Mucosa of descending colon (tissue), 3 donors: ENCODE data around the gene MAGEA10. TPM values are rescaled to one million over a fixed set of nuclear protein-coding genes. Genes with fewer than 3 reads are reported as not detected.

Source experiments
- ATAC-seq: fragments of 200-7000 bp; cut with Tn5 transposase; one replicate; pipeline ENCODE4 v1.9.1; 2020; ENCODE audit warnings: mild to moderate bottlenecking, moderate library complexity
- DNase-seq, 3 donors: peaks; one replicate each; pipeline ENCODE4 v3.0.0-alpha.2; 2020
- H3K36me3 ChIP-seq: fragments of 200-600 bp; one replicate; pipeline ENCODE4 v1.8.0; 2021; ENCODE audit warnings: low read depth, mild to moderate bottlenecking
- H3K4me1 ChIP-seq: fragments of 200-600 bp; one replicate; pipeline ENCODE4 v1.8.0; 2021; ENCODE audit warnings: low read depth, mild to moderate bottlenecking
- H3K4me3 ChIP-seq: fragments of 200-600 bp; one replicate; pipeline ENCODE4 v1.8.0; 2021; ENCODE audit warnings: mild to moderate bottlenecking
- H3K9me3 ChIP-seq: fragments of 200-600 bp; one replicate; pipeline ENCODE4 v1.8.0; 2021; ENCODE audit warnings: mild to moderate bottlenecking
- CTCF ChIP-seq: fragments of 200-600 bp; IDR thresholded peaks from one replicate; pipeline ENCODE4 v1.8.0; 2022; ENCODE audit warnings: antibody characterized with exemption, mild to moderate bottlenecking
- intact Hi-C, 2 donors: fragments of 100-400 bp; cut with DNase I in 1 of 2; cut with micrococcal nuclease in 1 of 2; formaldehyde crosslinking; loops; one replicate each; pipeline versions ENCODE4 v1.11.0 to v1.11.1; 2022; cut with DNase I, micrococcal nuclease
- total RNA-seq, 3 donors: library from RNA; stranded (reverse); fragmentation: NEBNext Ultra II Directional in 2 of 3; extraction: Animal tissue kit (Norgen Biotek cat#: 25700) in 2 of 3; gene quantifications; one replicate each; pipeline versions ENCODE4 v1.2.1 to v1.2.4, GENCODE V29; 2021 to 2023
- donor health status: DM: no; HTN: no; CAD: no; lungs with moderate emphysema.
- donor health status: DM: no; HTN: no; CAD: no.
- donor health status: DM: no; HTN: yes; CAD: no.

MAGEA10 gene
- total RNA-seq, 3 donors from 2014 or later: not detected

GRCh38 chrX:152165033-152165743 lies 26.8 kb upstream of the MAGEA10 start:
- DNase-seq (no peak), ATAC-seq (no peak)
- Histone ChIP-seq H3K4me3 (no peak overlapping the region), H3K9me3 (no peaks in the 10 kb centered on the region), H3K4me1 (no peaks in the 10 kb centered on the region), H3K36me3 (no peaks in the 10 kb centered on the region)
- no peak for TF ChIP-seq CTCF
- intact Hi-C loops: no loop called here

GRCh38 chrX:152157042-152157441 lies 18.7 kb upstream of the MAGEA10 start:
- ATAC-seq (no peak), DNase-seq (no peak)
- Histone ChIP-seq H3K36me3 (no peaks in the 10 kb centered on the region), H3K9me3 (no peaks in the 10 kb centered on the region), H3K4me1 (no peaks in the 10 kb centered on the region), H3K4me3 (no peak overlapping the region)
- intact Hi-C loops: no loop called here
- no peak for TF ChIP-seq CTCF

GRCh38 chrX:152155766-152156310 lies 17.5 kb upstream of the MAGEA10 start:
- ATAC-seq: no peak
- Histone ChIP-seq H3K4me1 (no peaks in the 10 kb centered on the region), H3K9me3 (no peaks in the 10 kb centered on the region), H3K36me3 (no peaks in the 10 kb centered on the region), H3K4me3 (no peak overlapping the region)
- no peak for DNase-seq
- TF ChIP-seq CTCF: no peak
- intact Hi-C loops: no loop called here

- no peaks in the 10 kb centered on the region for H3K9me3 ChIP-seq
- H3K4me1 ChIP-seq: no peaks in the 10 kb centered on the region
- H3K36me3 ChIP-seq: no peaks in the 10 kb centered on the region
- no peak for DNase-seq
- no peak for TF ChIP-seq CTCF
- intact Hi-C loops: no loop called here
- H3K4me3 ChIP-seq: no peak overlapping the region
- ATAC-seq: no peak
These were observed 15.7 kb upstream of the MAGEA10 start for GRCh38 chrX:152154050-152154449.

- Histone ChIP-seq H3K9me3 (no peaks in the 10 kb centered on the region), H3K36me3 (no peaks in the 10 kb centered on the region), H3K4me1 (no peaks in the 10 kb centered on the region), H3K4me3 (no peak overlapping the region)
- TF ChIP-seq CTCF: no peak
- DNase-seq (no peak), ATAC-seq (no peak)
- intact Hi-C loops: no loop called here
These were observed 12.9 kb upstream of the MAGEA10 start for GRCh38 chrX:152151256-152151655.
